CD14-positive monocyte (primary cell): Measurements from ENCODE around the gene SMC5. TPM values are rescaled to one million over a fixed set of nuclear protein-coding genes. Genes with fewer than 3 reads are reported as not detected.

Experiments
- DNase-seq, 3 donors: peaks; one replicate each; pipeline ENCODE4 v3.0.0-alpha.2; 2011 to 2022
- H2AFZ ChIP-seq: 2 replicates; pipeline ENCODE4 v1.6.0; 2012; ENCODE audit warnings: mild to moderate bottlenecking, low read depth, low read length, inconsistent platforms; ENCODE audit not compliant: insufficient read depth, poor library complexity, severe bottlenecking
- H3K27ac ChIP-seq, 2 donors: 1 replicate in 1 of 2; 2 replicates in 1 of 2; pipeline ENCODE4 v1.5.1; 2012 to 2013; ENCODE audit warnings: low read length in 2 of 2, control low read depth in 1 of 2, inconsistent platforms in 1 of 2, low read depth in 1 of 2, mild to moderate bottlenecking in 1 of 2
- H3K27me3 ChIP-seq, 2 donors: one replicate each; pipeline versions ENCODE4 v1.6.0 to v1.6.1; 2011 to 2013; ENCODE audit warnings: low read length in 2 of 2; ENCODE audit not compliant: control insufficient read depth in 2 of 2, insufficient read depth in 2 of 2
- H3K36me3 ChIP-seq, 2 donors: replicated peaks in 1 of 2; 1 replicate in 1 of 2; 2 replicates in 1 of 2; pipeline versions ENCODE4 v1.5.1 to v1.6.1; 2012 to 2013; ENCODE audit warnings: low read length in 2 of 2, control low read depth in 1 of 2, inconsistent platforms in 1 of 2, mild to moderate bottlenecking in 1 of 2; ENCODE audit not compliant: insufficient read depth in 2 of 2, control insufficient read depth in 1 of 2
- H3K4me1 ChIP-seq, 2 donors: 1 replicate in 1 of 2; 2 replicates in 1 of 2; pipeline versions ENCODE4 v1.5.1 to v1.6.1; 2012 to 2013; ENCODE audit warnings: low read length in 2 of 2, control low read depth in 1 of 2, inconsistent platforms in 1 of 2, mild to moderate bottlenecking in 1 of 2, moderate library complexity in 1 of 2; ENCODE audit not compliant: insufficient read depth in 2 of 2, control insufficient read depth in 1 of 2
- H3K4me2 ChIP-seq: replicated peaks from 2 replicates; pipeline ENCODE3; 2012; ENCODE audit warnings: low read length, moderate library complexity, mild to moderate bottlenecking; ENCODE audit not compliant: poor library complexity, severe bottlenecking; ENCODE audit errors: extremely low read depth
- H3K4me3 ChIP-seq, 3 experiments: fragments of 200-600 bp in 1 of 3; sonication (generic) in 1 of 3; replicated peaks in 1 of 3; 1 replicate in 2 of 3; 2 replicates in 1 of 3; pipeline ENCODE4 v1.5.1; 2011 to 2013; ENCODE audit warnings: low read length in 3 of 3, mild to moderate bottlenecking in 3 of 3, control low read depth in 2 of 3, low read depth in 2 of 3, inconsistent platforms in 1 of 3, moderate library complexity in 1 of 3
- H3K79me2 ChIP-seq: 2 replicates; pipeline ENCODE4 v1.6.0; 2012; ENCODE audit warnings: mild to moderate bottlenecking, control low read depth, inconsistent platforms, low read length, moderate library complexity; ENCODE audit not compliant: insufficient read depth
- H3K9ac ChIP-seq: 2 replicates; pipeline ENCODE4 v1.6.0; 2017; ENCODE audit warnings: low read length, mild to moderate bottlenecking; ENCODE audit not compliant: insufficient read depth, poor library complexity, severe bottlenecking
- H3K9me3 ChIP-seq, 2 donors: replicated peaks in 1 of 2; 1 replicate in 1 of 2; 2 replicates in 1 of 2; pipeline versions ENCODE4 v1.5.1 to v1.6.1; 2012 to 2013; ENCODE audit warnings: low read length in 2 of 2, control low read depth in 1 of 2; ENCODE audit not compliant: control insufficient read depth in 1 of 2, insufficient read depth in 1 of 2
- H4K20me1 ChIP-seq: 2 replicates; pipeline ENCODE4 v1.6.0; 2012; ENCODE audit warnings: mild to moderate bottlenecking, low read length, control low read depth, moderate library complexity; ENCODE audit not compliant: insufficient read depth
- H3K27ac Mint-ChIP-seq, 7 donors: one replicate each; pipeline ENCODE4 v1.8.0; 2020; ENCODE audit warnings: mild to moderate bottlenecking in 7 of 7, mixed read lengths in 7 of 7, moderate library complexity in 6 of 7, inconsistent platforms in 2 of 7
- H3K27me3 Mint-ChIP-seq, 3 donors: one replicate each; pipeline ENCODE4 v1.8.0; 2021 to 2022; ENCODE audit warnings: low read depth in 3 of 3, mild to moderate bottlenecking in 3 of 3, mixed read lengths in 3 of 3, moderate library complexity in 3 of 3, inconsistent platforms in 1 of 3
- H3K36me3 Mint-ChIP-seq, 2 donors: one replicate each; pipeline ENCODE4 v1.8.0; 2020; ENCODE audit warnings: mixed read lengths in 2 of 2, inconsistent platforms in 1 of 2, mild to moderate bottlenecking in 1 of 2
- H3K4me1 Mint-ChIP-seq: one replicate; pipeline ENCODE4 v1.8.0; 2020; ENCODE audit warnings: mild to moderate bottlenecking, mixed read lengths
- H3K4me3 Mint-ChIP-seq, 2 donors: one replicate each; pipeline ENCODE4 v1.8.0; 2020; ENCODE audit warnings: mild to moderate bottlenecking in 2 of 2, mixed read lengths in 2 of 2, moderate library complexity in 1 of 2
- H3K9me3 Mint-ChIP-seq, 7 donors: one replicate each; pipeline ENCODE4 v1.8.0; 2020 to 2022; ENCODE audit warnings: mixed read lengths in 7 of 7, mild to moderate bottlenecking in 6 of 7, moderate library complexity in 6 of 7, inconsistent platforms in 2 of 7
- CTCF ChIP-seq: fragments of 200-600 bp; IDR thresholded peaks from one replicate; pipeline ENCODE4 v1.8.0; 2022; ENCODE audit warnings: antibody characterized with exemption, mild to moderate bottlenecking
- WGBS: methylation state at CpG from one replicate; pipeline ENCODE4 v1.1.5; 2013; ENCODE audit warnings: missing lambda C conversion rate; ENCODE audit not compliant: insufficient coverage; 5-methylcytosine and 5-hydroxymethylcytosine counted together
- intact Hi-C, 2 donors: fragments of 100-400 bp; cut with micrococcal nuclease; formaldehyde crosslinking; loops; one replicate each; pipeline versions ENCODE4 v1.15.0 to v1.15.1; 2023
- polyA plus RNA-seq, 3 donors: library from polyadenylated mRNA; depleted of rRNA in 1 of 3; unstranded in 2 of 3; stranded (reverse) in 1 of 3; fragments of 300-500 nt in 2 of 3; fragments of >200 nt in 1 of 3; fragmentation: Illumina TruSeq in 2 of 3; gene quantifications; 1 replicate in 2 of 3; 2 replicates in 1 of 3; pipeline ENCODE4 v1.2.3, GENCODE V29; 2012 to 2021

Gene SMC5
- polyA plus RNA-seq, 3 donors: 4.9 to 13.6 (median 5.1) TPM

GRCh38 chr9:70298245-70298771 lies 39.5 kb downstream of the SMC5 start:
- Histone ChIP-seq H3K27ac (no peak overlapping the region), H3K79me2 (peaks cover 4% of the 10 kb centered on the region), H3K27me3 (no peaks in the 10 kb centered on the region), H3K9me3 (no peaks in the 10 kb centered on the region), H3K4me2 (no peak overlapping the region), H4K20me1 (peaks cover 22% of the 10 kb centered on the region), H3K9ac (no peak overlapping the region), H3K4me3 (no peak overlapping the region), H2AFZ (no peak overlapping the region), H3K36me3 (peaks cover 60 to 93% of the 10 kb centered on the region in 2 donors), H3K4me1 (no peaks in the 10 kb centered on the region)
- intact Hi-C loops: no loop called here
- Mint-ChIP-seq H3K4me1 (no peaks in the 10 kb centered on the region), H3K36me3 (peaks cover 64% of the 10 kb centered on the region in 2 donors), H3K27ac (no peak overlapping the region), H3K4me3 (no peak overlapping the region), H3K9me3 (peaks cover 0 to 6% (median 0%) of the 10 kb centered on the region in 7 donors), H3K27me3 (no peaks in the 10 kb centered on the region)
- TF ChIP-seq CTCF: no peak
- DNase-seq: no peak
- WGBS: no CpG with 5 or more reads among the region's 1 CpG

- no peak overlapping the region for H3K27ac Mint-ChIP-seq
- H3K9ac ChIP-seq: no peak overlapping the region
- no peaks in the 10 kb centered on the region for H3K27me3 Mint-ChIP-seq
- H3K4me1 Mint-ChIP-seq: no peaks in the 10 kb centered on the region
- H3K27me3 ChIP-seq: no peaks in the 10 kb centered on the region
- no peaks in the 10 kb centered on the region for H3K9me3 ChIP-seq
- peaks cover 66 to 77% of the 10 kb centered on the region in 2 donors for H3K36me3 Mint-ChIP-seq
- no peak for DNase-seq
- no peaks in the 10 kb centered on the region for H3K4me1 ChIP-seq
- H3K4me3 ChIP-seq: no peak overlapping the region
- no peaks in the 10 kb centered on the region for H4K20me1 ChIP-seq
- H3K9me3 Mint-ChIP-seq: peaks cover 0 to 6% (median 1%) of the 10 kb centered on the region in 7 donors
- intact Hi-C loops: no loop called here
- H3K4me3 Mint-ChIP-seq: no peak overlapping the region
- no peak overlapping the region for H2AFZ ChIP-seq
- no peaks in the 10 kb centered on the region for H3K79me2 ChIP-seq
- no peak for TF ChIP-seq CTCF
- H3K4me2 ChIP-seq: no peak overlapping the region
- no peak overlapping the region for H3K27ac ChIP-seq
- WGBS: no CpG with 5 or more reads among the region's 5 CpGs
- peaks cover 71 to 94% of the 10 kb centered on the region in 2 donors for H3K36me3 ChIP-seq
Measured at GRCh38 chr9:70303268-70303667, 44.5 kb downstream of the SMC5 start.
